ENCODE measurements around the gene NCCRP1. TPM values are rescaled to one million over a fixed set of nuclear protein-coding genes. Genes with fewer than 3 reads are reported as not detected.
A peak's percentile ranks its signal among the peaks of the same experiment; 100 is the strongest.

NCCRP1 gene
- total and polyA plus RNA-seq, 2 donors (not counting 1 experiment from before 2014, with no cell fraction given), result not detected

DNA sequence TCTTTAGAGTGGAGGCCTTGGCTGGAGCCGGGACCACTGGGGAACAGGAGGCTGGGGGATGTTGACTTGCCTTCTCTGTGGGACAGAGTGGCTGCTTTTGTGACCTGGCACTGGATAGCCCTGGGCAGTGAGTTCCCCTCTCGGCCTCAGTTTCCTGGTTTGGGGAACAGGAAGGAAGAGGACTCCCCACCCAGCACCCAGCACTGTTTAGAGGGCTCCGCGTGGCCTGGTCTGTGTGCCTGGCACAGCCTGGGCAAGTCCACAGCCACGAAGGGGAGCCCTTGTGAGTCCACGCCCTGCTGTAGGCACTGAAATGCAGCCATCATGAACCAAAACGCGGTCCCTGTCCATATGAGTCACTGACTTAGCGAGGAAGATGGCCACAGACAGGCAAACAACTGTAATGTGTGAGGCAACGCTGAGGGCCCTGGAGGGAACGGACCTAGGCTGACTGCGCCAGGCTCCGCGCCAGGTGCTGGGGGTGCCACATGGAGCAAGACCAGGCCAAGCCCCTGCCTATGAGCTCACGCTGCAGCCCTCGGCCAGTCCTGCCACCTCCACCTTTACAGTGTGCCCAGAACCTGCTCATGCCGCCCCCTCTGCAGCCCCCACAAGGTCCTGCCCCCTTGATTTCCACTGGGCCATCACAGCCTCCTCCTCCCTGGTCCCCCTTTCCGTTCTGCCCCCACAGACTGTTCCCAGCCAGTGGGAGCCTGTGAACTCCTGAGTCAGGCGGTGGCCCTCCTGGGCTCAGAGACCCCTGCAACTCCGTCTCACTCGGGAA lies 35.7 kb upstream of the NCCRP1 start:
- peaks cover 38% of the 10 kb centered on the region for H3K79me2 ChIP-seq (ENCODE audit: control insufficient read depth, insufficient read depth, low read length)
- peak; percentile 28 to 37 for DNase-seq (ENCODE audit: low read depth in 2 of 2)
- no peaks in the 10 kb centered on the region for H3K9me3 ChIP-seq (ENCODE audit: control insufficient read depth, insufficient read depth, low read depth, low read length)
- H3K9ac ChIP-seq (ENCODE audit: insufficient read depth, low read length), result no peak overlapping the region
- H3K36me3 ChIP-seq (ENCODE audit: control insufficient read depth, insufficient read depth, low read length), result peaks cover 2% of the 10 kb centered on the region
- no peaks in the 10 kb centered on the region for H3K27me3 ChIP-seq (ENCODE audit: control insufficient read depth, insufficient read depth, low read length)
- TF ChIP-seq, protein P1, sequence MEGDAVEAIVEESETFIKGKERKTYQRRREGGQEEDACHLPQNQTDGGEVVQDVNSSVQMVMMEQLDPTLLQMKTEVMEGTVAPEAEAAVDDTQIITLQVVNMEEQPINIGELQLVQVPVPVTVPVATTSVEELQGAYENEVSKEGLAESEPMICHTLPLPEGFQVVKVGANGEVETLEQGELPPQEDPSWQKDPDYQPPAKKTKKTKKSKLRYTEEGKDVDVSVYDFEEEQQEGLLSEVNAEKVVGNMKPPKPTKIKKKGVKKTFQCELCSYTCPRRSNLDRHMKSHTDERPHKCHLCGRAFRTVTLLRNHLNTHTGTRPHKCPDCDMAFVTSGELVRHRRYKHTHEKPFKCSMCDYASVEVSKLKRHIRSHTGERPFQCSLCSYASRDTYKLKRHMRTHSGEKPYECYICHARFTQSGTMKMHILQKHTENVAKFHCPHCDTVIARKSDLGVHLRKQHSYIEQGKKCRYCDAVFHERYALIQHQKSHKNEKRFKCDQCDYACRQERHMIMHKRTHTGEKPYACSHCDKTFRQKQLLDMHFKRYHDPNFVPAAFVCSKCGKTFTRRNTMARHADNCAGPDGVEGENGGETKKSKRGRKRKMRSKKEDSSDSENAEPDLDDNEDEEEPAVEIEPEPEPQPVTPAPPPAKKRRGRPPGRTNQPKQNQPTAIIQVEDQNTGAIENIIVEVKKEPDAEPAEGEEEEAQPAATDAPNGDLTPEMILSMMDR (conservative IDR thresholded peaks at IDR 0.05 in 1 of 2, IDR thresholded peaks at IDR 0.05 in 1 of 2; ENCODE audit: low read depth in 1 of 2, low read length in 2 of 2), result no peak
- TF ChIP-seq EZH2 (IDR thresholded peaks at IDR 0.05; ENCODE audit: low read length, missing control alignments), result no peak
- H3K27ac ChIP-seq (ENCODE audit: insufficient read depth, low read length), result peak overlapping the region; percentile 54
- H3K4me2 ChIP-seq (ENCODE audit: extremely low read depth, insufficient read depth, low read length), result peak overlapping the region; percentile 13
- no peaks in the 10 kb centered on the region for H3K4me1 ChIP-seq (ENCODE audit: control insufficient read depth, extremely low read depth, insufficient read depth, low read length)
- H4K20me1 ChIP-seq (ENCODE audit: control insufficient read depth, extremely low read depth, insufficient read depth, low read length), result no peaks in the 10 kb centered on the region
- H3K4me3 ChIP-seq (replicated peaks in 1 of 4; ENCODE audit: control extremely low read depth in 1 of 4, insufficient read depth in 1 of 4, low read depth in 3 of 4, low read length in 4 of 4), result no peak overlapping the region
- H2AFZ ChIP-seq (ENCODE audit: low read length), result no peak overlapping the region

DNA sequence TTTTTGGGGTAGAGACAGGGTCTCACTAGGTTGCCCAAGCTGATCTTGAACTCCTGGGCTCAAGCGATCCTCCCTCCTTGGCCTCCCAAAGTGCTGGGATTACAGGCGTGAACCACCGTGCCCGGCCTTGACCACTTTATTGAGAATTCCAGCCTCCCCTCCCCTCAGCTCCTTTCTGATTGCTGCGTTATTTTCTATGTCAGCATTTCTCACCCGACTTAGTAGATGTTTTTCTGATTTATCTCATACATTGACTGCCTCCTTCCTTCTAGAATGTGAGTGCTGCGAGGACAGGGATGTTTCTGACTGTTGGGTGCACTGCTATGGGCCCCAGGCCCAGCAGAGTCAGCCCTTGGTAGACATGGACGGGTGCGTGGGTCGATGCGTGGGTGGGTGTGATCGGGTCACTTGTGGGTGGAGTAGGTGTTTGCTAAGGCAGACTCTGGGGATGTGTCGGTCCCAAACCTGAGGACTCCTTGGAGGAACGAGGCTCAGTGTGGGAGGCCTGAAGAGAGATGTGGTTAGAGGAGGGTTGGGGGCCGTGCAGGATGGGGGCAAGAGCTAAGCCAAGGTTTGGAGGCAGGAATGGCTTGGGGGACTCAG lies 34.2 kb upstream of the NCCRP1 start:
- no peak overlapping the region for H2AFZ ChIP-seq (ENCODE audit: low read length)
- no peaks in the 10 kb centered on the region for H3K9me3 ChIP-seq (ENCODE audit: control insufficient read depth, insufficient read depth, low read depth, low read length)
- H3K27ac ChIP-seq (ENCODE audit: insufficient read depth, low read length), result no peak overlapping the region
- DNase-seq (ENCODE audit: low read depth in 2 of 2), result no peak
- no peaks in the 10 kb centered on the region for H3K4me1 ChIP-seq (ENCODE audit: control insufficient read depth, extremely low read depth, insufficient read depth, low read length)
- H3K4me2 ChIP-seq (ENCODE audit: extremely low read depth, insufficient read depth, low read length), result no peak overlapping the region
- H3K4me3 ChIP-seq (replicated peaks in 1 of 4; ENCODE audit: control extremely low read depth in 1 of 4, insufficient read depth in 1 of 4, low read depth in 3 of 4, low read length in 4 of 4), result no peak overlapping the region
- no peak overlapping the region for H3K9ac ChIP-seq (ENCODE audit: insufficient read depth, low read length)
- H3K36me3 ChIP-seq (ENCODE audit: control insufficient read depth, insufficient read depth, low read length), result peaks cover 2% of the 10 kb centered on the region
- H4K20me1 ChIP-seq (ENCODE audit: control insufficient read depth, extremely low read depth, insufficient read depth, low read length), result no peaks in the 10 kb centered on the region
- H3K79me2 ChIP-seq (ENCODE audit: control insufficient read depth, insufficient read depth, low read length), result peaks cover 28% of the 10 kb centered on the region
- H3K27me3 ChIP-seq (ENCODE audit: control insufficient read depth, insufficient read depth, low read length), result no peaks in the 10 kb centered on the region
- TF ChIP-seq EZH2 (IDR thresholded peaks at IDR 0.05; ENCODE audit: low read length, missing control alignments), result no peak
- TF ChIP-seq, protein P1 (conservative IDR thresholded peaks at IDR 0.05 in 1 of 2, IDR thresholded peaks at IDR 0.05 in 1 of 2; ENCODE audit: low read depth in 1 of 2, low read length in 2 of 2), result no peak

DNA sequence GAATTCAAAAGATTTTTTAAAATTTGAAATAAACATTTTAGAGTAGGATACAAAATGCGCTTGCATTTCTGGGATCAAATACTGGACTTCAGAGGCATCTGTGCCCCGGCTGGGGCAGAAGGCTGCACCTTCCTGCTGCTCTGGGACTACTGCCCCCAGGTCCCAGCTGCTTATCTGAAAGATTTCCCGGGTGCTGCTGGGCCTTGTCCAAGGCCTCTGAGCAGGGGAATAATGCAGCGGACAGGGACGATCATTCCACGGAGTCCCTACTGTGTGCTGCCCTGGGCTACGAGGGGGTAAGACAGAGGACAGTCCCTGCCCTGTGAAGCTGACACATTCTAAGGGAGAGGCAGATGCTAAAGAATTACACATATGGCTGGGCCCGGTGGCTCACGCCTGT lies 33.1 kb upstream of the NCCRP1 start:
- Histone ChIP-seq H3K36me3 (ENCODE audit: control insufficient read depth, insufficient read depth, low read length) (peaks cover 2% of the 10 kb centered on the region), H4K20me1 (ENCODE audit: control insufficient read depth, extremely low read depth, insufficient read depth, low read length) (no peaks in the 10 kb centered on the region), H3K4me3 (replicated peaks in 1 of 4; ENCODE audit: control extremely low read depth in 1 of 4, insufficient read depth in 1 of 4, low read depth in 3 of 4, low read length in 4 of 4) (no peak overlapping the region), H3K4me1 (ENCODE audit: control insufficient read depth, extremely low read depth, insufficient read depth, low read length) (no peaks in the 10 kb centered on the region), H2AFZ (ENCODE audit: low read length) (no peak overlapping the region), H3K9ac (ENCODE audit: insufficient read depth, low read length) (no peak overlapping the region), H3K4me2 (ENCODE audit: extremely low read depth, insufficient read depth, low read length) (no peak overlapping the region), H3K79me2 (ENCODE audit: control insufficient read depth, insufficient read depth, low read length) (peaks cover 20% of the 10 kb centered on the region), H3K27me3 (ENCODE audit: control insufficient read depth, insufficient read depth, low read length) (no peaks in the 10 kb centered on the region), H3K27ac (ENCODE audit: insufficient read depth, low read length) (no peak overlapping the region), H3K9me3 (ENCODE audit: control insufficient read depth, insufficient read depth, low read depth, low read length) (no peaks in the 10 kb centered on the region)
- no peak for TF ChIP-seq EZH2 (IDR thresholded peaks at IDR 0.05; ENCODE audit: low read length, missing control alignments)
- TF ChIP-seq, protein P1 (conservative IDR thresholded peaks at IDR 0.05 in 1 of 2, IDR thresholded peaks at IDR 0.05 in 1 of 2; ENCODE audit: low read depth in 1 of 2, low read length in 2 of 2), result no peak
- DNase-seq (ENCODE audit: low read depth in 2 of 2), result no peak
